WTC11 (cell line): Measurements from ENCODE around the gene PPFIBP1. TPM values are rescaled to one million over a fixed set of nuclear protein-coding genes. Genes with fewer than 3 reads are reported as not detected.

Experiments
- ATF1 ChIP-seq: sonication (generic); formaldehyde crosslinking; IDR thresholded peaks from 2 replicates; pipeline ENCODE4 v1.8.1; 2023; ENCODE audit warnings: mild to moderate bottlenecking, moderate library complexity, missing genetic modification reagents
- CREB1 ChIP-seq: sonication (generic); formaldehyde crosslinking; IDR thresholded peaks from 2 replicates; pipeline ENCODE4 v1.8.0; 2023; ENCODE audit warnings: mild to moderate bottlenecking, missing genetic modification reagents
- CREM ChIP-seq: sonication (generic); formaldehyde crosslinking; IDR thresholded peaks from 2 replicates; pipeline ENCODE4 v1.8.1; 2022; ENCODE audit warnings: mild to moderate bottlenecking, missing genetic modification reagents, moderate library complexity
- ETV6 ChIP-seq: sonication (generic); formaldehyde crosslinking; IDR thresholded peaks from 2 replicates; pipeline ENCODE4 v1.8.1; 2022; ENCODE audit warnings: mild to moderate bottlenecking, missing genetic modification reagents
- FOXP1 ChIP-seq: sonication (generic); formaldehyde crosslinking; IDR thresholded peaks from 2 replicates; pipeline ENCODE4 v1.8.0; 2022; ENCODE audit warnings: missing genetic modification reagents, mild to moderate bottlenecking, moderate library complexity, borderline replicate concordance
- GRHL2 ChIP-seq: fragments of 250-450 bp; sonication (Bioruptor Pico); IDR thresholded peaks from 2 replicates; pipeline ENCODE4 v1.8.0; 2022; ENCODE audit warnings: mild to moderate bottlenecking, moderate library complexity; ENCODE audit not compliant: insufficient replicate concordance, severe bottlenecking
- GTF2I ChIP-seq: fragments of 250-450 bp; sonication (Bioruptor Pico); conservative IDR thresholded peaks from 2 replicates; pipeline ENCODE4 v1.4.0; 2021; ENCODE audit warnings: mild to moderate bottlenecking
- IRF2 ChIP-seq: sonication (generic); formaldehyde crosslinking; IDR thresholded peaks from 2 replicates; pipeline ENCODE4 v1.8.0; 2022; ENCODE audit warnings: low read depth, missing genetic modification reagents, borderline replicate concordance
- JAZF1 ChIP-seq: fragments of 250-450 bp; sonication (Bioruptor Pico); IDR thresholded peaks from 2 replicates; pipeline ENCODE4 v1.9.0; 2021; ENCODE audit warnings: moderate library complexity, mild to moderate bottlenecking, inconsistent platforms
- KAT7 ChIP-seq: sonication (generic); formaldehyde crosslinking; IDR thresholded peaks from 2 replicates; pipeline ENCODE4 v1.8.1; 2023; ENCODE audit warnings: missing genetic modification reagents, mild to moderate bottlenecking, borderline replicate concordance
- MYBL2 ChIP-seq: sonication (generic); formaldehyde crosslinking; IDR thresholded peaks from 2 replicates; pipeline ENCODE4 v1.8.1; 2023; ENCODE audit warnings: mild to moderate bottlenecking, moderate library complexity, missing genetic modification reagents
- NFYB ChIP-seq: sonication (generic); formaldehyde crosslinking; conservative IDR thresholded peaks from 2 replicates; pipeline ENCODE4 v1.8.0; 2022; ENCODE audit warnings: low read depth, missing genetic modification reagents
- PRRX2 ChIP-seq: fragments of 250-450 bp; sonication (Bioruptor Pico); IDR thresholded peaks from 2 replicates; pipeline ENCODE4 v1.8.0; 2021; ENCODE audit warnings: mild to moderate bottlenecking
- SMAD3 ChIP-seq: sonication (generic); formaldehyde crosslinking; IDR thresholded peaks from 2 replicates; pipeline ENCODE4 v1.8.0; 2022; ENCODE audit warnings: missing genetic modification reagents, mild to moderate bottlenecking, borderline replicate concordance
- SMAD4 ChIP-seq: sonication (generic); formaldehyde crosslinking; IDR thresholded peaks from 2 replicates; pipeline ENCODE4 v1.8.0; 2022; ENCODE audit warnings: mild to moderate bottlenecking, missing genetic modification reagents
- TCF7 ChIP-seq: sonication (generic); formaldehyde crosslinking; IDR thresholded peaks from 2 replicates; pipeline ENCODE4 v1.8.0; 2022; ENCODE audit warnings: mild to moderate bottlenecking, low read depth, missing genetic modification reagents, moderate library complexity
- TEAD1 ChIP-seq: sonication (generic); formaldehyde crosslinking; IDR thresholded peaks from 2 replicates; pipeline ENCODE4 v1.8.0; 2022; ENCODE audit warnings: mild to moderate bottlenecking, missing genetic modification reagents
- TEAD4 ChIP-seq: sonication (generic); formaldehyde crosslinking; IDR thresholded peaks from 2 replicates; pipeline ENCODE4 v1.8.0; 2022; ENCODE audit warnings: mild to moderate bottlenecking, missing genetic modification reagents
- TP53 ChIP-seq: sonication (generic); formaldehyde crosslinking; IDR thresholded peaks from 2 replicates; pipeline ENCODE4 v1.8.1; 2023; ENCODE audit warnings: mild to moderate bottlenecking, missing genetic modification reagents
- ZNF219 ChIP-seq: sonication (generic); formaldehyde crosslinking; IDR thresholded peaks from 2 replicates; pipeline ENCODE4 v1.8.0; 2023; ENCODE audit warnings: missing genetic modification reagents, mild to moderate bottlenecking, borderline replicate concordance
- ZNF416 ChIP-seq: fragments of 250-450 bp; sonication (Bioruptor Pico); IDR thresholded peaks from 2 replicates; pipeline ENCODE4 v1.9.0; 2021; ENCODE audit warnings: mild to moderate bottlenecking, inconsistent platforms
- total RNA-seq: library from RNA; stranded (reverse); gene quantifications from 3 replicates; pipeline ENCODE4 v1.2.3, GENCODE V29; 2021
- TF ChIP-seq, protein P1 (sequence below): sonication (generic); formaldehyde crosslinking; IDR thresholded peaks from 2 replicates; pipeline ENCODE4 v1.8.1; 2022; ENCODE audit warnings: missing genetic modification reagents, borderline replicate concordance
- TF ChIP-seq, protein P2 (sequence below): sonication (generic); formaldehyde crosslinking; IDR thresholded peaks from 2 replicates; pipeline ENCODE4 v1.8.0; 2022; ENCODE audit warnings: mild to moderate bottlenecking, missing genetic modification reagents
- TF ChIP-seq, protein P3 (sequence below): fragments of 250-450 bp; sonication (Bioruptor Pico); IDR thresholded peaks from 2 replicates; pipeline ENCODE4 v1.9.0; 2021; ENCODE audit warnings: moderate library complexity, mild to moderate bottlenecking, inconsistent platforms, borderline replicate concordance
- TF ChIP-seq, protein P4 (sequence below): sonication (generic); formaldehyde crosslinking; IDR thresholded peaks from 2 replicates; pipeline ENCODE4 v1.8.1; 2023; ENCODE audit warnings: mild to moderate bottlenecking, missing genetic modification reagents, moderate library complexity
- TF ChIP-seq, protein P5 (sequence below): fragments of 200-600 bp; IDR thresholded peaks from 2 replicates; pipeline ENCODE4 v1.8.0; 2022; ENCODE audit warnings: antibody characterized with exemption
- TF ChIP-seq, protein P6 (sequence below): sonication (generic); formaldehyde crosslinking; IDR thresholded peaks from 2 replicates; pipeline ENCODE4 v1.8.0; 2022; ENCODE audit warnings: mild to moderate bottlenecking, missing genetic modification reagents
- TF ChIP-seq, protein P7 (sequence below): sonication (generic); formaldehyde crosslinking; IDR thresholded peaks from 2 replicates; pipeline ENCODE4 v1.8.1; 2022; ENCODE audit warnings: mild to moderate bottlenecking, moderate library complexity, missing genetic modification reagents

The PPFIBP1 gene
- total RNA-seq, 1 experiment from 2014 or later, result 27.7 TPM

DNA sequence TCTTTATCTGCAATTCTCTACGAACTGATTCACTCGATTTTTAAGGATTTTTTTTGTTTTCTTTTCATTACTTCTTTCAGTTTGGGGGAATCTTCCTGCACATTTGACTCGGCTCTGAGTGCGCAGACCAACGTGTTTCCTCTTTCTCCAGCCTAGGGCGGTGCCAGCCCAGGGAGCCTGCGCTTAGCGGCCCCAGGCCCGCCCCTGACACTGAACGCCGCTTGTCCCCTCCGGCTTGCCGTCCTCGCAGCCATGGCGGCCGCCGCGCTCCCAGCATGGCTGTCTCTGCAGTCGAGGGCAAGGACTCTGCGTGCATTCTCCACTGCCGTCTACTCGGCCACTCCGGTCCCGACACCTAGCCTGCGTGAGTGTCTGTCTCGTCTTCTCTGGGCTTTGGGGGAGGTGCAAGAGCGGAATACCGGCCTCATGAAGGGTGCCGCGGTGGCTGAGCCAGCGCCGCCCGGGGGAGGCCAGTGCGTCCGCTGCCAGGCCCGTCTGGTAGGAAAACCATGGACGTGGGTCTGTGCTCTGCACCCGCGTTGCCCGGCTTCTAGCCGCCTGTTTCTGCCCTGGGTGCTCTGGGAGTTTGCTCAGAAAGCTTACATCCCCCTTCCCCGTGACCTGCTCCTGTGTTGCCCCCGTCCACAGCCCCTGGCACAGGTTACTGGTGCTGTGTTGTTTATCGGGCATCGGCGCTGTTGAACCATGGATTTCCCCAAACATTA lies 186.7 kb downstream of the PPFIBP1 start, which contains the start of gene MRPS35 (continued):
- TF ChIP-seq, protein P1, sequence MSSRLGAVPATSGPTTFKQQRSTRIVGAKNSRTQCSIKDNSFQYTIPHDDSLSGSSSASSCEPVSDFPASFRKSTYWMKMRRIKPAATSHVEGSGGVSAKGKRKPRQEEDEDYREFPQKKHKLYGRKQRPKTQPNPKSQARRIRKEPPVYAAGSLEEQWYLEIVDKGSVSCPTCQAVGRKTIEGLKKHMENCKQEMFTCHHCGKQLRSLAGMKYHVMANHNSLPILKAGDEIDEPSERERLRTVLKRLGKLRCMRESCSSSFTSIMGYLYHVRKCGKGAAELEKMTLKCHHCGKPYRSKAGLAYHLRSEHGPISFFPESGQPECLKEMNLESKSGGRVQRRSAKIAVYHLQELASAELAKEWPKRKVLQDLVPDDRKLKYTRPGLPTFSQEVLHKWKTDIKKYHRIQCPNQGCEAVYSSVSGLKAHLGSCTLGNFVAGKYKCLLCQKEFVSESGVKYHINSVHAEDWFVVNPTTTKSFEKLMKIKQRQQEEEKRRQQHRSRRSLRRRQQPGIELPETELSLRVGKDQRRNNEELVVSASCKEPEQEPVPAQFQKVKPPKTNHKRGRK (CRISPR knock-in tag), result no peak
- TF ChIP-seq GTF2I, result no peak
- peak; percentile 91 for TF ChIP-seq FOXP1 (CRISPR knock-in tag)
- TF ChIP-seq, protein P2, sequence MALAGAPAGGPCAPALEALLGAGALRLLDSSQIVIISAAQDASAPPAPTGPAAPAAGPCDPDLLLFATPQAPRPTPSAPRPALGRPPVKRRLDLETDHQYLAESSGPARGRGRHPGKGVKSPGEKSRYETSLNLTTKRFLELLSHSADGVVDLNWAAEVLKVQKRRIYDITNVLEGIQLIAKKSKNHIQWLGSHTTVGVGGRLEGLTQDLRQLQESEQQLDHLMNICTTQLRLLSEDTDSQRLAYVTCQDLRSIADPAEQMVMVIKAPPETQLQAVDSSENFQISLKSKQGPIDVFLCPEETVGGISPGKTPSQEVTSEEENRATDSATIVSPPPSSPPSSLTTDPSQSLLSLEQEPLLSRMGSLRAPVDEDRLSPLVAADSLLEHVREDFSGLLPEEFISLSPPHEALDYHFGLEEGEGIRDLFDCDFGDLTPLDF (CRISPR knock-in tag), result no peak
- TF ChIP-seq, protein P3, sequence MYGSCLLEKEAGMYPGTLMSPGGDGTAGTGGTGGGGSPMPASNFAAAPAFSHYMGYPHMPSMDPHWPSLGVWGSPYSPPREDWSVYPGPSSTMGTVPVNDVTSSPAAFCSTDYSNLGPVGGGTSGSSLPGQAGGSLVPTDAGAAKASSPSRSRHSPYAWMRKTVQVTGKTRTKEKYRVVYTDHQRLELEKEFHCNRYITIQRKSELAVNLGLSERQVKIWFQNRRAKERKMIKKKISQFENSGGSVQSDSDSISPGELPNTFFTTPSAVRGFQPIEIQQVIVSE (CRISPR knock-in tag), result no peak
- TF ChIP-seq ZNF219 (CRISPR knock-in tag), result no peak
- TF ChIP-seq IRF2 (CRISPR knock-in tag), result no peak
- no peak for TF ChIP-seq JAZF1 (CRISPR knock-in tag)
- peak; percentile 91 for TF ChIP-seq MYBL2
- peak; percentile 99 for TF ChIP-seq KAT7 (CRISPR knock-in tag)
- TF ChIP-seq TCF7 (CRISPR knock-in tag), result no peak
- no peak for TF ChIP-seq SMAD4 (CRISPR knock-in tag)
- TF ChIP-seq CREB1, result no peak; the same call in 1 of the 2 replicates
- TF ChIP-seq CREM, result peak; percentile 69
- TF ChIP-seq GRHL2 (CRISPR knock-in tag), result no peak
- TF ChIP-seq TEAD4 (CRISPR knock-in tag), result no peak; the same call in 1 of the 2 replicates
- TF ChIP-seq TP53 (CRISPR knock-in tag), result peak; percentile 43; the same call in 1 of the 2 replicates
- TF ChIP-seq ZNF416 (CRISPR knock-in tag), result no peak
- TF ChIP-seq, protein P4, sequence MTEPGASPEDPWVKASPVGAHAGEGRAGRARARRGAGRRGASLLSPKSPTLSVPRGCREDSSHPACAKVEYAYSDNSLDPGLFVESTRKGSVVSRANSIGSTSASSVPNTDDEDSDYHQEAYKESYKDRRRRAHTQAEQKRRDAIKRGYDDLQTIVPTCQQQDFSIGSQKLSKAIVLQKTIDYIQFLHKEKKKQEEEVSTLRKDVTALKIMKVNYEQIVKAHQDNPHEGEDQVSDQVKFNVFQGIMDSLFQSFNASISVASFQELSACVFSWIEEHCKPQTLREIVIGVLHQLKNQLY (CRISPR knock-in tag), result 0 out of 2 replicates have a peak, but pooled peaks have one; percentile 57
- TF ChIP-seq SMAD3, result peak; percentile 88
- TF ChIP-seq, protein P5, sequence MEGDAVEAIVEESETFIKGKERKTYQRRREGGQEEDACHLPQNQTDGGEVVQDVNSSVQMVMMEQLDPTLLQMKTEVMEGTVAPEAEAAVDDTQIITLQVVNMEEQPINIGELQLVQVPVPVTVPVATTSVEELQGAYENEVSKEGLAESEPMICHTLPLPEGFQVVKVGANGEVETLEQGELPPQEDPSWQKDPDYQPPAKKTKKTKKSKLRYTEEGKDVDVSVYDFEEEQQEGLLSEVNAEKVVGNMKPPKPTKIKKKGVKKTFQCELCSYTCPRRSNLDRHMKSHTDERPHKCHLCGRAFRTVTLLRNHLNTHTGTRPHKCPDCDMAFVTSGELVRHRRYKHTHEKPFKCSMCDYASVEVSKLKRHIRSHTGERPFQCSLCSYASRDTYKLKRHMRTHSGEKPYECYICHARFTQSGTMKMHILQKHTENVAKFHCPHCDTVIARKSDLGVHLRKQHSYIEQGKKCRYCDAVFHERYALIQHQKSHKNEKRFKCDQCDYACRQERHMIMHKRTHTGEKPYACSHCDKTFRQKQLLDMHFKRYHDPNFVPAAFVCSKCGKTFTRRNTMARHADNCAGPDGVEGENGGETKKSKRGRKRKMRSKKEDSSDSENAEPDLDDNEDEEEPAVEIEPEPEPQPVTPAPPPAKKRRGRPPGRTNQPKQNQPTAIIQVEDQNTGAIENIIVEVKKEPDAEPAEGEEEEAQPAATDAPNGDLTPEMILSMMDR, result no peak
- TF ChIP-seq PRRX2 (CRISPR knock-in tag), result no peak
- peak; percentile 93 for TF ChIP-seq ETV6
- TF ChIP-seq NFYB, result no peak
- TF ChIP-seq, protein P6, sequence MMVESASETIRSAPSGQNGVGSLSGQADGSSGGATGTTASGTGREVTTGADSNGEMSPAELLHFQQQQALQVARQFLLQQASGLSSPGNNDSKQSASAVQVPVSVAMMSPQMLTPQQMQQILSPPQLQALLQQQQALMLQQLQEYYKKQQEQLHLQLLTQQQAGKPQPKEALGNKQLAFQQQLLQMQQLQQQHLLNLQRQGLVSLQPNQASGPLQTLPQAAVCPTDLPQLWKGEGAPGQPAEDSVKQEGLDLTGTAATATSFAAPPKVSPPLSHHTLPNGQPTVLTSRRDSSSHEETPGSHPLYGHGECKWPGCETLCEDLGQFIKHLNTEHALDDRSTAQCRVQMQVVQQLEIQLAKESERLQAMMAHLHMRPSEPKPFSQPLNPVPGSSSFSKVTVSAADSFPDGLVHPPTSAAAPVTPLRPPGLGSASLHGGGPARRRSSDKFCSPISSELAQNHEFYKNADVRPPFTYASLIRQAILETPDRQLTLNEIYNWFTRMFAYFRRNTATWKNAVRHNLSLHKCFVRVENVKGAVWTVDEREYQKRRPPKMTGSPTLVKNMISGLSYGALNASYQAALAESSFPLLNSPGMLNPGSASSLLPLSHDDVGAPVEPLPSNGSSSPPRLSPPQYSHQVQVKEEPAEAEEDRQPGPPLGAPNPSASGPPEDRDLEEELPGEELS, result no peak
- TF ChIP-seq TEAD1 (CRISPR knock-in tag), result peak; percentile 97
- TF ChIP-seq, protein P7, sequence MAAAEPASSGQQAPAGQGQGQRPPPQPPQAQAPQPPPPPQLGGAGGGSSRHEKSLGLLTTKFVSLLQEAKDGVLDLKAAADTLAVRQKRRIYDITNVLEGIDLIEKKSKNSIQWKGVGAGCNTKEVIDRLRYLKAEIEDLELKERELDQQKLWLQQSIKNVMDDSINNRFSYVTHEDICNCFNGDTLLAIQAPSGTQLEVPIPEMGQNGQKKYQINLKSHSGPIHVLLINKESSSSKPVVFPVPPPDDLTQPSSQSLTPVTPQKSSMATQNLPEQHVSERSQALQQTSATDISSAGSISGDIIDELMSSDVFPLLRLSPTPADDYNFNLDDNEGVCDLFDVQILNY, result peak; percentile 91
- TF ChIP-seq ATF1 (CRISPR knock-in tag), result peak; percentile 77; the same call in 1 of the 2 replicates
